Vagina (tissue), 2 donors: ENCODE measurements around the gene AGBL4. TPM values are rescaled to one million over a fixed set of nuclear protein-coding genes. Genes with fewer than 3 reads are reported as not detected.

Source experiments
- DNase-seq, 2 donors: peaks; one replicate each; pipeline ENCODE4 v3.0.0-alpha.2; 2017; ENCODE audit errors: extremely low spot score in 2 of 2
- H3K27ac ChIP-seq: fragments of 200-600 bp; sonication (generic); one replicate; pipeline ENCODE4 v1.5.1; 2019
- H3K27me3 ChIP-seq: fragments of 200-600 bp; sonication (generic); one replicate; pipeline ENCODE4 v1.5.1; 2019
- H3K36me3 ChIP-seq, 2 donors: fragments of 200-600 bp; sonication (generic); one replicate each; pipeline ENCODE4 v1.5.1; 2017 to 2019
- H3K4me1 ChIP-seq: fragments of 200-600 bp; sonication (generic); one replicate; pipeline ENCODE4 v1.5.1; 2019
- H3K4me3 ChIP-seq, 2 donors: fragments of 200-600 bp; sonication (generic); 1 replicate in 1 of 2; 2 replicates in 1 of 2; pipeline ENCODE4 v1.5.1; 2016 to 2019
- H3K9me3 ChIP-seq: fragments of 200-600 bp; sonication (generic); one replicate; pipeline ENCODE4 v1.5.1; 2019
- CTCF ChIP-seq, 3 experiments: fragments of 450-650 bp in 2 of 3; fragments of 200-600 bp in 1 of 3; sonication (generic) in 1 of 3; IDR thresholded peaks; one replicate each; pipeline ENCODE4 v1.5.1; 2017 to 2019; ENCODE audit warnings: antibody characterized with exemption in 3 of 3, mild to moderate bottlenecking in 2 of 3, moderate library complexity in 2 of 3
- POLR2A ChIP-seq, 2 donors: fragments of 450-650 bp; IDR thresholded peaks; one replicate each; pipeline ENCODE4 v1.6.1; 2017; ENCODE audit warnings: antibody characterized with exemption in 2 of 2, mild to moderate bottlenecking in 2 of 2, moderate library complexity in 2 of 2
- POLR2AphosphoS5 ChIP-seq, 2 donors: sonication (generic); formaldehyde crosslinking; IDR thresholded peaks; one replicate each; pipeline ENCODE4 v1.9.0; 2017; ENCODE audit warnings: antibody characterized with exemption in 2 of 2, mild to moderate bottlenecking in 2 of 2, low read depth in 1 of 2; ENCODE audit not compliant: insufficient read depth in 1 of 2
- intact Hi-C: fragments of 100-400 bp; cut with DNase I; formaldehyde crosslinking; loops from one replicate; pipeline ENCODE4 v1.15.1; 2023
- total RNA-seq: library from RNA; depleted of rRNA; stranded (reverse); fragments of >200 nt; gene quantifications from one replicate; pipeline ENCODE4 v1.2.3, GENCODE V29; 2016

Gene AGBL4
- total RNA-seq, 1 donor from 2014 or later = not detected

DNA sequence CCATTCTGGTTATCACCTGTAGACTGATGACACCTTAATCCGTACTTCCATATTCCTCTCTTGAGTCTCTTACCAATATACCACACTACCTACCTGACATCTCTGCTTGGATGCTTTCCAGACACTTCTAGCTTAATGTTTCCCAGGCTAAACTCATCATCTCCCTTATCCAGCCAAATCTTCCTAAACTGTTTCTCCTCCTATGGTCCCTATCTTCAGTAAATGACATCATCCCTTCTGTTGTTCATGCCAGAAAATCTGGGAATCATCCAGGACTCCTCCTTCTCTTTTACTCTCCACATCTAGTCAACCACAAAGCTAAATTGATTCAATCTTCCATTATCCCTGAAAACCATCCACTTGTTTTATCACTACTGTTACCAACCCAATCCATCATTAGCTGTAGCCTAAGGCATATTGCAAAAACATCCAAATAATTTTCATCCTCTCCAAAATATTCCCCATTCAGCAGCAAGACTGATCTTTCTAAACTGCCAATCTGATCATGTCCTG is 783.0 kb downstream of the AGBL4 start:
- H3K27ac ChIP-seq = no peak overlapping the region
- H3K36me3 ChIP-seq = no peaks in the 10 kb centered on the region
- TF ChIP-seq POLR2A (IDR thresholded peaks at IDR 0.05) = no peak
- TF ChIP-seq CTCF (IDR thresholded peaks at IDR 0.05) = no peak
- TF ChIP-seq POLR2AphosphoS5 (IDR thresholded peaks at IDR 0.05; ENCODE audit: insufficient read depth in 1 of 2, low read depth in 1 of 2) = no peak
- H3K27me3 ChIP-seq = no peaks in the 10 kb centered on the region
- DNase-seq = no peak
- H3K4me3 ChIP-seq = no peak overlapping the region
- intact Hi-C loops = no loop called here
- no peaks in the 10 kb centered on the region for H3K4me1 ChIP-seq
- no peaks in the 10 kb centered on the region for H3K9me3 ChIP-seq

DNA sequence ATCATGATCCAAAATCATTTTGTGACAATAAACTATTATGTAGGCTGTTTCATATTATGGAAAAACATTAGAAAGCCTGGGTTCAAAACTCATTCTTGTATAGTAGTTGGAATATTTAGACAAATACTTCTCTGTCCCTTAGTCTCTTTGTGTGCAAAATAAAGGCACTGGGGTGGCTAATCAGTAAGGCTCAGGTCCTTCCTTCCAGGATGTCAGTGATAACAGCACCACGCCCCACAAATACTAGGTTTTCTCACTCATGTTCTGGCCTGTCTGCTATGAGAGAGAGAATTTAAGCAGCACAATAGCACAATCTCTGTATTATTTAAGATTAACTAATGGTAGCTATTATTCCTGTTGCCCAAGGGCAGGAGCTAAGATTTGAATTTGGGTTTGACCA is 788.8 kb downstream of the AGBL4 start:
- TF ChIP-seq POLR2A (IDR thresholded peaks at IDR 0.05) = no peak
- no peak for TF ChIP-seq CTCF (IDR thresholded peaks at IDR 0.05)
- Histone ChIP-seq H3K27me3 (no peaks in the 10 kb centered on the region), H3K4me3 (no peak overlapping the region), H3K36me3 (no peaks in the 10 kb centered on the region), H3K9me3 (no peaks in the 10 kb centered on the region), H3K4me1 (no peaks in the 10 kb centered on the region), H3K27ac (no peak overlapping the region)
- no peak for DNase-seq
- intact Hi-C loops = no loop called here

- Histone ChIP-seq H3K27ac (no peak overlapping the region), H3K27me3 (no peaks in the 10 kb centered on the region), H3K4me1 (no peaks in the 10 kb centered on the region), H3K9me3 (no peaks in the 10 kb centered on the region), H3K36me3 (no peaks in the 10 kb centered on the region), H3K4me3 (no peak overlapping the region)
- no peak for DNase-seq
- intact Hi-C loops = no loop called here
- no peak for TF ChIP-seq POLR2A (IDR thresholded peaks at IDR 0.05)
- TF ChIP-seq CTCF (IDR thresholded peaks at IDR 0.05) = no peak
- TF ChIP-seq POLR2AphosphoS5 (IDR thresholded peaks at IDR 0.05; ENCODE audit: insufficient read depth in 1 of 2, low read depth in 1 of 2) = no peak
Observed at GRCh38 chr1:49229555-49229954, 794.2 kb downstream of the AGBL4 start.

- TF ChIP-seq POLR2A (IDR thresholded peaks at IDR 0.05) = no peak
- TF ChIP-seq POLR2AphosphoS5 (IDR thresholded peaks at IDR 0.05; ENCODE audit: insufficient read depth in 1 of 2, low read depth in 1 of 2) = no peak
- TF ChIP-seq CTCF (IDR thresholded peaks at IDR 0.05) = no peak
- Histone ChIP-seq H3K4me3 (no peak overlapping the region), H3K4me1 (no peaks in the 10 kb centered on the region), H3K9me3 (no peaks in the 10 kb centered on the region), H3K27ac (no peak overlapping the region), H3K27me3 (no peaks in the 10 kb centered on the region), H3K36me3 (no peaks in the 10 kb centered on the region)
- DNase-seq = no peak
- intact Hi-C loops = no loop called here
Observed at GRCh38 chr1:49226758-49227157, 797.0 kb downstream of the AGBL4 start.

GRCh38 chr1:49225464-49225863 is 798.3 kb downstream of the AGBL4 start:
- no peaks in the 10 kb centered on the region for H3K9me3 ChIP-seq
- H3K36me3 ChIP-seq = no peaks in the 10 kb centered on the region
- H3K4me3 ChIP-seq = no peak overlapping the region
- TF ChIP-seq POLR2A (IDR thresholded peaks at IDR 0.05) (no peak), POLR2AphosphoS5 (IDR thresholded peaks at IDR 0.05; ENCODE audit: insufficient read depth in 1 of 2, low read depth in 1 of 2) (no peak), CTCF (IDR thresholded peaks at IDR 0.05) (no peak)
- intact Hi-C loops = no loop called here
- no peak for DNase-seq
- no peak overlapping the region for H3K27ac ChIP-seq
- no peaks in the 10 kb centered on the region for H3K4me1 ChIP-seq
- H3K27me3 ChIP-seq = no peaks in the 10 kb centered on the region
